GM23338 (cell line): Measurements from ENCODE around the gene ADAMTS17. TPM values are rescaled to one million over a fixed set of nuclear protein-coding genes. Genes with fewer than 3 reads are reported as not detected.

ENCODE experiments used
- ATAC-seq: fragments of 200-7000 bp; cut with Tn5 transposase; 3 replicates; pipeline ENCODE4 v1.9.1; 2020
- DNase-seq: peaks from one replicate; pipeline ENCODE4 v3.0.0-alpha.2; 2015; ENCODE audit warnings: low spot score
- H2AFZ ChIP-seq: fragments of 200-600 bp; sonication (generic); 2 replicates; pipeline ENCODE4 v1.8.0; 2016; ENCODE audit warnings: antibody characterized with exemption, mild to moderate bottlenecking, moderate library complexity
- H3F3A ChIP-seq: fragments of 200-600 bp; sonication (generic); replicated peaks from 2 replicates; pipeline ENCODE4 v1.8.0; 2017; ENCODE audit warnings: antibody characterized with exemption, mixed run types, low read depth
- H3K27ac ChIP-seq: fragments of 200-600 bp; sonication (generic); 2 replicates; pipeline ENCODE4 v1.6.1; 2016; ENCODE audit warnings: low read depth
- H3K27me3 ChIP-seq: fragments of 200-600 bp; sonication (generic); 2 replicates; pipeline ENCODE4 v1.8.0; 2016; ENCODE audit warnings: mild to moderate bottlenecking, mixed run types, moderate library complexity; ENCODE audit not compliant: insufficient read depth
- H3K36me3 ChIP-seq: fragments of 200-600 bp; sonication (generic); 2 replicates; pipeline ENCODE4 v1.8.0; 2016; ENCODE audit warnings: mild to moderate bottlenecking; ENCODE audit not compliant: insufficient read depth
- H3K4me1 ChIP-seq: fragments of 200-600 bp; sonication (generic); 2 replicates; pipeline ENCODE4 v1.8.0; 2016; ENCODE audit warnings: mild to moderate bottlenecking, moderate library complexity; ENCODE audit not compliant: insufficient read depth
- H3K4me2 ChIP-seq: fragments of 200-600 bp; sonication (generic); 2 replicates; pipeline ENCODE4 v1.7.1; 2017; ENCODE audit warnings: mixed run types
- H3K4me3 ChIP-seq: fragments of 200-600 bp; sonication (generic); 2 replicates; pipeline ENCODE4 v1.6.1; 2016; ENCODE audit warnings: mixed run types
- H3K79me2 ChIP-seq: fragments of 200-600 bp; sonication (generic); replicated peaks from 2 replicates; pipeline ENCODE4 v1.8.0; 2017; ENCODE audit warnings: mild to moderate bottlenecking; ENCODE audit not compliant: insufficient read depth
- H3K9me2 ChIP-seq: fragments of 200-600 bp; sonication (generic); 2 replicates; pipeline ENCODE4 v1.8.0; 2017; ENCODE audit not compliant: insufficient read depth
- H4K20me1 ChIP-seq: fragments of 200-600 bp; sonication (generic); replicated peaks from 2 replicates; pipeline ENCODE4 v1.8.0; 2017; ENCODE audit warnings: mild to moderate bottlenecking; ENCODE audit not compliant: insufficient read depth
- H3K27ac Mint-ChIP-seq: 2 replicates; pipeline ENCODE4 v1.8.0; 2020; ENCODE audit warnings: inconsistent platforms, mild to moderate bottlenecking, moderate library complexity, mixed read lengths
- H3K27me3 Mint-ChIP-seq: 3 replicates; pipeline ENCODE4 v1.8.0; 2022; ENCODE audit warnings: low read depth, mild to moderate bottlenecking, moderate library complexity, mixed read lengths, inconsistent platforms; ENCODE audit not compliant: insufficient read depth, poor library complexity
- H3K36me3 Mint-ChIP-seq: 3 replicates; pipeline ENCODE4 v1.8.0; 2021; ENCODE audit warnings: low read depth, mild to moderate bottlenecking, inconsistent platforms, moderate library complexity, mixed read lengths
- H3K4me1 Mint-ChIP-seq: 3 replicates; pipeline ENCODE4 v1.8.0; 2020; ENCODE audit warnings: mild to moderate bottlenecking, inconsistent platforms, mixed read lengths
- H3K4me3 Mint-ChIP-seq: 3 replicates; pipeline ENCODE4 v1.8.0; 2021; ENCODE audit warnings: moderate library complexity, mild to moderate bottlenecking, inconsistent platforms, mixed read lengths
- H3K9me3 Mint-ChIP-seq: 3 replicates; pipeline ENCODE4 v1.8.0; 2020; ENCODE audit warnings: moderate library complexity, mild to moderate bottlenecking, inconsistent platforms, mixed read lengths
- CTCF ChIP-seq, 2 experiments: fragments of 200-600 bp in 1 of 2; sonication (generic) in 1 of 2; conservative IDR thresholded peaks; 2 replicates each; pipeline versions ENCODE4 v1.5.1 to v1.6.1; 2016 to 2017; ENCODE audit warnings: antibody characterized with exemption in 2 of 2, low read depth in 2 of 2, mild to moderate bottlenecking in 2 of 2, moderate library complexity in 1 of 2
- ETS1 ChIP-seq: IDR thresholded peaks from 2 replicates; pipeline ENCODE4 v1.6.1; 2016; ENCODE audit warnings: antibody characterized with exemption
- JUNB ChIP-seq: IDR thresholded peaks from one replicate; pipeline ENCODE4 v1.6.1; 2016; ENCODE audit warnings: antibody characterized with exemption; ENCODE audit not compliant: unreplicated experiment
- NANOG ChIP-seq: IDR thresholded peaks from 2 replicates; pipeline ENCODE4 v1.6.1; 2016; ENCODE audit warnings: antibody characterized with exemption, borderline replicate concordance
- POLR2AphosphoS5 ChIP-seq: IDR thresholded peaks from 2 replicates; pipeline ENCODE4 v1.6.1; 2016; ENCODE audit warnings: antibody characterized with exemption, low read depth
- REST ChIP-seq: IDR thresholded peaks from one replicate; pipeline ENCODE4 v1.6.1; 2018; ENCODE audit warnings: antibody characterized with exemption; ENCODE audit not compliant: unreplicated experiment
- ZNF114 ChIP-seq: fragments of 250-450 bp; sonication (Bioruptor Pico); IDR thresholded peaks from 2 replicates; pipeline ENCODE4 v1.5.0; 2020; ENCODE audit warnings: mild to moderate bottlenecking, moderate library complexity
- polyA plus RNA-seq: library from polyadenylated mRNA; unstranded; fragments of >200 nt; fragmentation: Nextera tagmentation; extraction: Ambion mirVana; gene quantifications from 2 replicates; pipeline ENCODE4 v1.2.1, GENCODE V29; 2016
- total RNA-seq: library from RNA; depleted of rRNA; stranded (reverse); fragments of >200 nt; shearing (Covaris generic); gene quantifications from 2 replicates; pipeline ENCODE4 v1.2.3, GENCODE V29; 2014

ADAMTS17 gene
- total and polyA plus RNA-seq, 2 experiments from 2014 or later = 0.60 to 3.8 TPM

DNA sequence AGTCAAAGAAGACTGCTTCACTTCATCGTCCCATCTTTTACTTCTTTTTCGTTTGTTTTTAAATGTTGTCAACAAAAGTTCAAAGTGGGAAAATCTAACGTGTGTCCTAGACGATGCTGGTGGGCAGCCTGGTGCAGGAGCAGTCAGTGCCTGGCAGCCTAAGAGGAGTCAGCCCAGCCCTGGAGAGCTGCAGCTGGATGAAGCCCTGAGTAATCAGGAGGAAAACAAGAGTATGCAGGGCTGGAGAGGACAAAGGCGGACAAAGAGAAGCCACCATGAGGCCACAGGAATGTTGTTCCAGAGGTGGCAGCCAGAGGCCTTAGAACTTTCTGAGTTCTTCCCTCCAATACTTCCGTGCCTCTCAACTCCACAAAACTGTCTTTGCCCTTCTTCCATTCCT lies 5.7 kb downstream of the ADAMTS17 start:
- Histone ChIP-seq H2AFZ (no peak overlapping the region), H3F3A (no peaks in the 10 kb centered on the region), H3K9me2 (no peaks in the 10 kb centered on the region; the same call in 1 of the 2 replicates), H3K4me1 (0 out of 2 replicates have a peak, but pooled peaks cover 4% of the 10 kb centered on the region), H3K4me3 (no peak overlapping the region), H3K27ac (no peak overlapping the region), H4K20me1 (no peaks in the 10 kb centered on the region), H3K36me3 (no peaks in the 10 kb centered on the region), H3K4me2 (no peak overlapping the region), H3K79me2 (no peaks in the 10 kb centered on the region), H3K27me3 (peaks cover 15% of the 10 kb centered on the region)
- peaks cover 28% of the 10 kb centered on the region for H3K4me1 Mint-ChIP-seq
- peaks cover 18% of the 10 kb centered on the region for H3K27me3 Mint-ChIP-seq
- H3K36me3 Mint-ChIP-seq = no peaks in the 10 kb centered on the region
- H3K27ac Mint-ChIP-seq = no peak overlapping the region
- H3K9me3 Mint-ChIP-seq = no peaks in the 10 kb centered on the region
- no peak overlapping the region for H3K4me3 Mint-ChIP-seq
- TF ChIP-seq REST (no peak), JUNB (no peak)
- DNase-seq (no peak), ATAC-seq (no peak)

GRCh38 chr15:100335335-100335999 lies 6.3 kb downstream of the ADAMTS17 start:
- Mint-ChIP-seq H3K36me3 (no peaks in the 10 kb centered on the region), H3K27ac (no peak overlapping the region), H3K27me3 (peaks cover 16% of the 10 kb centered on the region), H3K4me1 (peaks cover 28% of the 10 kb centered on the region), H3K9me3 (no peaks in the 10 kb centered on the region), H3K4me3 (no peak overlapping the region)
- H3K4me1 ChIP-seq = 0 out of 2 replicates have a peak, but pooled peaks cover 4% of the 10 kb centered on the region
- no peaks in the 10 kb centered on the region for H3F3A ChIP-seq
- H3K27ac ChIP-seq = no peak overlapping the region
- no peaks in the 10 kb centered on the region; the same call in 1 of the 2 replicates for H3K9me2 ChIP-seq
- no peak overlapping the region for H2AFZ ChIP-seq
- no peak overlapping the region for H3K4me2 ChIP-seq
- TF ChIP-seq ETS1 = no peak
- no peak for TF ChIP-seq CTCF (conservative IDR thresholded peaks at IDR 0.05; ENCODE audit: low read depth in 2 of 2)
- no peak for TF ChIP-seq NANOG
- no peak for TF ChIP-seq POLR2AphosphoS5
- no peak for TF ChIP-seq ZNF114 (CRISPR knock-in tag)
- ATAC-seq (no peak), DNase-seq (no peak)
- H4K20me1 ChIP-seq = no peaks in the 10 kb centered on the region
- no peak overlapping the region for H3K4me3 ChIP-seq
- no peaks in the 10 kb centered on the region for H3K79me2 ChIP-seq
- no peaks in the 10 kb centered on the region for H3K36me3 ChIP-seq
- peaks cover 10% of the 10 kb centered on the region for H3K27me3 ChIP-seq
